Mesenteric fat pad (tissue), 1 donor: ENCODE measurements around the gene F2. TPM values are rescaled to one million over a fixed set of nuclear protein-coding genes. Genes with fewer than 3 reads are reported as not detected.
A peak's percentile ranks its signal among the peaks of the same experiment; 100 is the strongest.
"Not testable (repeated sequence)": the region's sequence is repeated elsewhere in the genome, so short reads cannot be mapped to it uniquely, and the experiment has no call there.

Experiments
- DNase-seq: peaks from one replicate; pipeline ENCODE4 v3.0.0-alpha.2; 2020; ENCODE audit warnings: low spot score
- total RNA-seq: library from RNA; stranded (reverse); fragmentation: NEBNext Ultra II Directional; extraction: Animal tissue kit (Norgen Biotek cat#: 25700); gene quantifications from one replicate; pipeline ENCODE4 v1.2.1, GENCODE V29; 2021
- donor health status: DM: yes; HTN: yes; CAD: no.

The F2 gene
- total RNA-seq, 1 donor from 2014 or later = not detected

DNA sequence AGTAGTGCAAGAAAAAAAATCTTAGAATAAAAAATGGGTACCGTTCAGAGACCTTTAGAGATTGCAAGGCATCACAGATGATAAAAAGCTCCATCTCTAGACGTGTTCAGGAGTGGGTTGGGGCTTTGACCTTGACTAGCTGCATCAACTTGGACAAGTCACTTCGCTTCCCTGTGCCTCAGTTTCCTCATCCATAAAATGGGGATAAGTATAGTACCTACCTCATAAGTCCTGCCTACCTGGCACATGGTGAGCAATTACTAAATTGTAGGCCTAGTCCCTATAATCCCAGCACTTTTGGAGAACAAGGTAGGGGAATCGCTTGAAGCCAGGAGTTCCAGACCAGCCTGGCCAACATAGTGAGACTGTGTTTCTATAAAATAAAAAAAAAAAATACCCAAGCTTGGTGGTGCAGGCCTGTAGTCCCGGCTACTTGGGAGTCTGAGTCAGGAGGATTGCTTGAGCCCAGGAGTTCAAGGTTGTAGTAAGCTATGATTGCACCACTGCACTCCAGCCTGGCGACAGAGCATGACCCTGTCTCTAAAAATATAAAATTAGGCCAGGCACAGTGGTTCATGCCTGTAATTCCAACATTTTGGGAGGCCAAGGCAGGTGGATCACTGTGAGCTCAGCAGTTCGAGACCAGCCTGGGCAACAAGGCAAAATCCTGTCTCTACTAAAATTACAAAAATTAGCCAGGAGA is 6.0 kb upstream of the F2 start:
- DNase-seq = no peak

DNA sequence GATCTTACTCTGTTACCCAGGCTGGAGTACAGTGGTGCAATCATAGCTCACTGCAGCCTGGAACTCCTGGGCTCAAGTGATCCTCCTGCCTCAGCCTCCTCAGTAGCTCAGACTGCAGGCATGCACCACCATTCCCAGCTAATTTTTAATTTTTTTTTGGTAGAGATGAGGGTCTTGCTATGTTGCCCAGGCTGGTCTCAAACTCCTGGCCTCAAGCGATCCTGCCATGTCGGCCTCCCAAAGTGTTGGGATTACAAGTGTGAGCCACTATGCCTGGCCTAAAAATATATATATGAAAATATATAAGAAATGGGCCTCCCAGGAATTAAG is 1.2 kb upstream of the F2 start:
- not testable (repeated sequence) for DNase-seq

DNA sequence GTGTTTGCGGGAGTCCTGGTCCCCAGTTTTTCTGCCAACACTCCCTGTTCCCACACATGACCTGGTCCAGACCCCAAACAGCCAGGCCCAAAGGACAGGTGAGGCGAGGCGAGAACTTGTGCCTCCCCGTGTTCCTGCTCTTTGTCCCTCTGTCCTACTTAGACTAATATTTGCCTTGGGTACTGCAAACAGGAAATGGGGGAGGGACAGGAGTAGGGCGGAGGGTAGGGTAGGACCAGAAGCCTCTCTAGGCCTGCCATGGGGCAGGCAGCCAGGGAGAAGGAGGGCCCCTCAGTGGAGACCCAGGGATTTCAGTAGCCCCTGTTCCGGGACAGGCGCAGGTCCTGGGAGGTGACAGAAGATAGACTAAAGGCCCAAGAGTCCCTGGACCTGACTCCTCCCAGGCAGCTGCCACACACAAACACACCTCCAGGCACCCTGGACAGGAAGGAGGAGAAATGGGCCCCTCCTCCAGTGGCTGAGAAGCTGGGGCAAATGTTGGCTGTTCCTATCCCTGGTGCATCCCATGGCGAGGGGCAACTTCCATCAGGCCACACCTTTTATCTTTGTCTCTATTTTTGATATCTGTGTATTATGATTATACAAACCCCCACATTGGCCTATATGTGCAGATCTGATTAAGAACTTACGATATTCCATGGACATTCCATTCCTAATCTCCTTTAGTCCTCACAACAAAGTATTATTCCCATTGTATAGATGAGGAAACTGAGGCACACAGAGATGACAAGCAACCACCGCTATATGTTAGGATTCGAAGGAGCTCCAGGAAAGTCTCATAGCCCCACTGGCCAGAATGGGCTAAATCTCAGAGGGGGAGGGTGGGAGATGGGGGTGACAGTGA is 626 bp upstream of the F2 start:
- DNase-seq = no peak

DNA sequence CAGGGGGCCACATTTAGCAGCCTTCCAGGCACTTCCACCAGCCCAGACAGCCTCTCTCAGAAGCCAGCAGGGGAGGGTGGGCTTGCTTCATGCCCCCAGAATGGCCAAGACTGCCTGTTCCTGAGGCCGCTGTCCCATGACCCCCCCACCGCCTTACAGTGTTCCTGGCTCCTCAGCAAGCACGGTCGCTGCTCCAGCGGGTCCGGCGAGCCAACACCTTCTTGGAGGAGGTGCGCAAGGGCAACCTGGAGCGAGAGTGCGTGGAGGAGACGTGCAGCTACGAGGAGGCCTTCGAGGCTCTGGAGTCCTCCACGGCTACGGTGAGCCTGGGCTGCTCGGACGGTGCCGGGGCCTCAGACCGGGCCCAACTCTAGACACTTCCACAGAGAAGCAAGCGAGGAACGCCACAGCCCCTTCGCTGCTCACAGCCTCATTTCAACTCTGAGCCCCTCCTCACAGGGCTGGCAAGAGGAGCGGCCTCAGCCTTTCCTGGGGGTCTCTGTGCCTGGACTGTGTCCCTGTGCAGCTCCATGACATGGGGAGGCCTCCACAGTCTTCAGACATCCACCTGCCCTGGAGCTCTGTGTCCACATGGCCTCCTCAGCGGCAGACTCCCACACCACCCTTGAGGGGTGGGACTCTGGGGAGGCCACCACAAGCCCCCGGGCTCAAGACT is 668 bp downstream of the F2 start:
- DNase-seq = no peak

DNA sequence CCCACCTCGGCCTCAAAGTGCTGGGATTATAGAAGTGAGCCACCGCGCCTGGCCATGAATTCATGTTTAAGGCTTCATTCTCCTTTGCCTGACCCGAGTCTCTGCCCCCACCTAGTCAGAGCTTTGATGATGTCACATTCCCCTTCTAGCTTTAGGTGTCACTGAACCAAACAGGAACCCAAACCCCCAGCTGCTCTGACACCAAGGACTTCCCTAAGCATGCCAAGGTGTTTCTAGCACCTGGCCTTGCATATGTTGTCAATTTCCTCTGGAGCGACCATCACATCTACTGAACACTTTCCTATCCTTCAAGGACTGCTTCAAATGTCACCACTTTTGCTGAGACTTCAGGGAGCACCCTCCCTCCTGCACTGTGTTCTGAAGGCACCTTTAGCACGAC is 2.3 kb downstream of the F2 start:
- DNase-seq = no peak

DNA sequence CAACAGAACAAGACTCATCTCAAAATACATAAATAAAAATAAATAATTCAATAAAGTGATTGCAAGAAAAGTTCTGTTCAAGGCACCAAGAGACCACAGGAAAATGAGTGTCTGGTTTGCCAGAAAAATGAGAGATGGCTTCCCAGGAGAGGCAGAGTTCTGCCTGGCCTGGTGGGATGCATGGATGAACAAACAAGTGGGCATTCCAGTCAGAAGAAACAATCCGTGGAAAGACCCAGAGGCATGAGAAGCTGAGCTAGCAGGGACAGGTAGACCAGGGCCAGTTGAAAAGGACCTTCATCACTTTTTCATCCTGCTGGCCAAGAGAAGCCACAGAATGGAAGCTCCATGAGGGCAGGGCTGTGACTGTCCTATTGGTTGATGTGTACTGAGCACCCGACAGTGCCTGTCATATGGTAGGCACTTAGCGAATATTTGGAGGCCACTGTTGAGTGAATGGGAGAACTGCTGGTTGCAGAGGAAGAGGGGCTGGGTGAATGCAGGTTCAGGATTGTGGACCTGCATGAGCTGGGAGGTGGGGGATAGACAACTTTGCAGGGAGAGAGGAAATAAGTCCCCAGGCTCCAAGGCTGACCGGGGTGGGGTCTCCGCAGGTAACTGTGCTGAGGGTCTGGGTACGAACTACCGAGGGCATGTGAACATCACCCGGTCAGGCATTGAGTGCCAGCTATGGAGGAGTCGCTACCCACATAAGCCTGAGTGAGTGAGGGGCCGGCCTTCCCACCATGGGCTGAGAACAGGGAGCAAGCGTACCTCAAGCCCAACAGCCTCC is 3.7 kb downstream of the F2 start:
- no peak for DNase-seq

DNA sequence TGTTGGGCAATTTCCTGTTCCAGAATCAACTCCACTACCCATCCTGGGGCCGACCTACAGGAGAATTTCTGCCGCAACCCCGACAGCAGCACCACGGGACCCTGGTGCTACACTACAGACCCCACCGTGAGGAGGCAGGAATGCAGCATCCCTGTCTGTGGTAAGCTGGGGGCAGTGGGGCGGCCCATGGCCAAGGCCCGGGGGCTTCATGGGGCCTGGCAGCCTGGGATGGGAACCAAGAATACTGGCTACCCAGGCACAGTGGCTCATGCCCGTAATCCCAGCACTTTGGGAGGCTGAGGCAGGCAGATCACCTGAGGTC is 4.3 kb downstream of the F2 start:
- no peak for DNase-seq

DNA sequence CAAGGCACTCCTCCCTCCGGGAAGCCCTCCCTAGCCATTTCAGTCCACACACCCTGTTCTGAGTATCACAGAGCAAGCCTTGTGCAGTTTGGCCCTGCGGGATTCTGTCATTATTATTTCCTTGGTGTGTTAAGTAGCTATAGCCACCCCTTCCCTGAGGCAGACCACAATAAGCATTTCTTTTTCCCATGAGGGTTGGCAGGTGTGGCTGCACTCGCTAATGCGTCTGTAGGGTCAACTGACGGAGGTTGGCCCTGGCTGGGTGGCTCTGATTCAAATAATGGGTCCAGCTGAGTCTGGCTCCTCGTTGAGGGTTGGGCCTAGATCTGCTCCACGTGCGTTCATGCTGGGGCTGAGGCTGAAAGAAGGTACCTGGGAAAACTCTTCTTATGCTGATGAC is 5.1 kb downstream of the F2 start:
- no peak for DNase-seq

DNA sequence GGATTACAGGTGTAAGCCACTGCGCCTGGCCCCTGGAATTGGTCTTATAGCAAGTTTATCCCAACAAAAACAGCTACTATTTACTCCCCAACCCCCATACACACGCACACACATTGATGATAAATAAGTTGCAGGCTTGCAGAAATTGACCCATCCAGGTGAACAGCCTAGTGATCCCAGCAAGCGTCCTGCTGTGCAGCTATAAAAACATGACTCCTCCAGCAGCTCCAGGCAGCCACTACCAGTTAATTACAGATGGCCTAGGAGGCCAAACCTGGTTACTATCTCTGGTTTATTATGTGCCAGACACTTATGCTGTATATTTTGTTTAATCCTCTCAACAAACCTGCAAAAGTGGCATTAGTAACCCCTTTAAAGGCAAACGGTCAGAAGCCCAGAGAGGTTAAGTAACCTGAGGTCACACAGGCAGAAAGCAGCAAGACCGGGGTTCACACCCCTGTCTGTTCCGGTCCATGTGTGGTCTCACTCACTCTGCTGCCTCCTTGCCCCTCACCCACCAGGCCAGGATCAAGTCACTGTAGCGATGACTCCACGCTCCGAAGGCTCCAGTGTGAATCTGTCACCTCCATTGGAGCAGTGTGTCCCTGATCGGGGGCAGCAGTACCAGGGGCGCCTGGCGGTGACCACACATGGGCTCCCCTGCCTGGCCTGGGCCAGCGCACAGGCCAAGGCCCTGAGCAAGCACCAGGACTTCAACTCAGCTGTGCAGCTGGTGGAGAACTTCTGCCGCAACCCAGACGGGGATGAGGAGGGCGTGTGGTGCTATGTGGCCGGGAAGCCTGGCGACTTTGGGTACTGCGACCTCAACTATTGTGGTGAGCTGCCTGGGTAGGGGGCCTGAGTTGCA is 6.6 kb downstream of the F2 start:
- DNase-seq = no peak

DNA sequence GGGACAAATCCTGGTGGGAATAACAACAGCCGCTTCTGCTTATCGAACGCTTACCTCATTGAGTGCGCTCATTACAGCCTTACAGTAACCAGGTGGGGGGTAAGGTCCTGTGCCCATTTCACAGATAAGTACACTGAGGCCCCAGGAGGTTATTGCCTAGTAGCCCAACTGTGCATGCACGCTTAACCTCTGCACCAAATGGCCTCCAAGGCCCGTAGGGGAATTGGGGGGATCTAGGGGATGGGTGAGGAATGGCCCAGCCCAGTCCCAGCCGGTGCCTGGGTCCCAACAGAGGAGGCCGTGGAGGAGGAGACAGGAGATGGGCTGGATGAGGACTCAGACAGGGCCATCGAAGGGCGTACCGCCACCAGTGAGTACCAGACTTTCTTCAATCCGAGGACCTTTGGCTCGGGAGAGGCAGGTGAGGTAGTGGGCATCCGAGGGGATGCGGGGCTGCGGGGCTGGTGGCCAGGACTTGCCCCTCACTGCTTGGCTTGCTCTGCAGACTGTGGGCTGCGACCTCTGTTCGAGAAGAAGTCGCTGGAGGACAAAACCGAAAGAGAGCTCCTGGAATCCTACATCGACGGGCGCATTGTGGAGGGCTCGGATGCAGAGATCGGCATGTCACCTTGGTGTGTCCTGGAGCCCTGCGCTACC is 7.3 kb downstream of the F2 start:
- DNase-seq = no peak

DNA sequence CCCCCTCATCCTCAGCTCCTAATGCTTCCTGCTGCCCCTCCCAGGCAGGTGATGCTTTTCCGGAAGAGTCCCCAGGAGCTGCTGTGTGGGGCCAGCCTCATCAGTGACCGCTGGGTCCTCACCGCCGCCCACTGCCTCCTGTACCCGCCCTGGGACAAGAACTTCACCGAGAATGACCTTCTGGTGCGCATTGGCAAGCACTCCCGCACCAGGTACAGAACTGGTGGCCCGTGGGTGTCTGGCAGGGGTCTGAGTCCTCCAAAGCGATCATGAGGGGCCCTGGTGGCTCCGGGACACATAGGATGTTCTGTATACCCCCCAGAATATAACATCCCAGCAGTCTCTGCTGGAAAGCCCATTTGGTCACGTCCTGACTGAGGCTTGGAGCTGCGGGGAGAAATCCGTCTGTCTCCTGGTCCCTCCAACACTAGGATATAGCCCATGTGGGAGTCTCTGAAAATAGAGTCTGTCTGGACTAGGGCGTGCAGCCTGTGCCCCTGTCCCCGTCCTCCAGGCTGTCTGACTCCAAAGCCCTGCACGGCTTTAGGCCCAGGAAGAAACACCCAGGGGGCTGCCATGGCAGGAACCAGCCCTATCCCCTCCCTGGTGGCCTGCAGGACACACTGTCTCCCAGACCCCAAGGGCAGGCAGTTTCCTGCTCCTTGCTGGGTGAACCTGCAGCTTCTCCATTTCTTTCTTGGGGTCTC is 9.1 kb downstream of the F2 start:
- no peak for DNase-seq

DNA sequence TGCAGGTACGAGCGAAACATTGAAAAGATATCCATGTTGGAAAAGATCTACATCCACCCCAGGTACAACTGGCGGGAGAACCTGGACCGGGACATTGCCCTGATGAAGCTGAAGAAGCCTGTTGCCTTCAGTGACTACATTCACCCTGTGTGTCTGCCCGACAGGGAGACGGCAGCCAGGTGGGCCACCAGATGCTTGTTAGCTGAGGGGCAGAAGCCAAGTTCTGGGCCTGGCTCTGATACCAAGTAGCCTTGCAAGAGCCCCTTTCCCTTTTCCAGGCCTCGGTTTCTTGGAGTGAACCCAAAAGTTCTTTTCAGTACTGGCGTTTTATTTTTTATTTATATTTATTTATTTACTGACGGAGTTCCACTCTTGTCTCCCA is 9.6 kb downstream of the F2 start:
- DNase-seq = no peak

DNA sequence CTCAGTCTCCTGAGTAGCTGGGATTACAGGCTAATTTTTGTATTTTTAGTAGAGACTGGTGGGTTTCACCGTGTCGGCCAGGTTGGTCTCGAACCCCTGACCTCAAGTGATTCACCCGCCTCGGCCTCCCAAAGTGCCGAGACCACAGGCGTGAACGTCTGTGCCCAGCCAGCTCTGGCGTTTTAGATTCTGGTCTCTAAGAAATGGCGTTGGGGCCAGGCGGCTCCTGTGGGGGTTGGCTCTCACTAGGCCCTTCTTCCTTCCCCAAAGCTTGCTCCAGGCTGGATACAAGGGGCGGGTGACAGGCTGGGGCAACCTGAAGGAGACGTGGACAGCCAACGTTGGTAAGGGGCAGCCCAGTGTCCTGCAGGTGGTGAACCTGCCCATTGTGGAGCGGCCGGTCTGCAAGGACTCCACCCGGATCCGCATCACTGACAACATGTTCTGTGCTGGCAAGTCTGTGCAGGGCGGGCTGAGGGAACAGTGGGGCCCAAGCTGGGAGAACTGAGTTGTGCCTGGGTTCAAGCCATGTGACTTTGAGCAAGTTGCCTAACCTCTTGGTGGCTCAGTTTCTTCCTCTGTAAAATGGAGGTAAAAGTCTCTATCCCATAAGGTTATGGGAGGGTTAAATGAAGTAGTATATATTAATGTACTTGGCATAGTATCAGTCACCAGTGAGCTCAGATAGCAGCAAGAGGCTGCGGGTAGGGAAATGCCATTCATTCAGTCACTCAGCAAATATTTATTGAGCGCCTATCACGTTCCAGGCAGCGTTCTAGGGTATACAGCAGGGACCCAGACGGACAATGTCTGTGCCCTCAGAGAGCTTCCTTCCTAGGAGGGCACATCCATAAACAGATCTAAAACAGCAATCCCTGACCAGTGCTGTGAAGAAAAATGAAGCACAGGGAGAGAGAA is 10.4 kb downstream of the F2 start:
- no peak for DNase-seq

DNA sequence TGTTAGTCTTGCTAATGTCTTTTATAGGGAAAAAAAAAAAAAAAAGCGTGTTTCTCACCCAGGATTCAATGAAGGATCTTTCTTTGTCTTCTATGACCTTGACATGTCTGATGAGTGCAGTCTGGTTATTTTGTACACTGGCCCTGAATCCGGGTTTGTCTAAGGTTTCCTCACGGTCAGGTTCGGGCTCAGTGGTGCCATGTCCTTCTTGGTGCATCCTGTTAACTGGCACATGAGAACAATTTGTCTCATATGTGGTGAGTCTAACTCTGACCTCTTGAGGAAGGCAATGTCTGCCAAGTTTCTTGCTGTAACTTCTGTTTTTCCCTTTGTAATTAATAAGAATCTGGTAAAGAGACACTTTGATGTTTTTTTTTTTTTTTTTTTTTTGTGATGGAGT is 12.5 kb downstream of the F2 start:
- no peak for DNase-seq

DNA sequence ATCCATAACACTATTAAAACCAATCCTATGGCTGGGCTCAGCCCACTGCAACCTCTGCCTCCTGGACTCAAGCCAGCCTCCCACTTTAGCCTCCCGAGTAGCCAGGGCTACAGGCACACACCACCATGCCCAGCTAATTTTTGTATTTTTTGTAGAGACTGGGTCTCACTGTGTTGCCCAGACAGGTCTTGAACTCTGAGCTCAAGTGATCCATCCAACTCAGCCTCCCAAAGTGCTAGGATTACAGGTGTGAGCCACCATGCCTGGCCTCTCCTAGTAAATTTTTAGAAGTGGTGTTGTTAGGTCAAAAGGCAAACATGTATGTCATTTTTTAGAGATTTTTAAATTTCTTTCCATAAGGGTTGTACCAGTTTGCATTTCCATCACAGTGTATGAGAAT is 14.2 kb downstream of the F2 start:
- DNase-seq = no peak

DNA sequence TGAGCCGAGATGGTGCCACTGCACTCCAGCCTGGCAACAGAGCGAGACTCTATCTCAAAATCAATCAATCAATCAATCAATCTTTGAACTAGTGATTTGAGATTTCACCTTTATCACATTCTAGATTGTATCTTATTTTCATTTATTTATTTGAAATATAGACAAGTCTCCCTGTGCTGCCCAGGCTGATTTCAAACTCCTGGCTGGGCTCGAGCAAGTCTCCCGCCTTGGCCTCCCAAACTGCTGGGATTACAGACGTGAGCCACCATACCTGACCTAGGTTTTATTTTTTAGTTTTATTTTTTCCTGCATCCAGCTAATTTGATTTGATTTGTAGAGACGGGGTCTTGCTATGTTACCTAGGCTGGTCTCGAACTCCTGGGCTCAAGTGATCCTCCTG is 17.1 kb downstream of the F2 start:
- no peak for DNase-seq

DNA sequence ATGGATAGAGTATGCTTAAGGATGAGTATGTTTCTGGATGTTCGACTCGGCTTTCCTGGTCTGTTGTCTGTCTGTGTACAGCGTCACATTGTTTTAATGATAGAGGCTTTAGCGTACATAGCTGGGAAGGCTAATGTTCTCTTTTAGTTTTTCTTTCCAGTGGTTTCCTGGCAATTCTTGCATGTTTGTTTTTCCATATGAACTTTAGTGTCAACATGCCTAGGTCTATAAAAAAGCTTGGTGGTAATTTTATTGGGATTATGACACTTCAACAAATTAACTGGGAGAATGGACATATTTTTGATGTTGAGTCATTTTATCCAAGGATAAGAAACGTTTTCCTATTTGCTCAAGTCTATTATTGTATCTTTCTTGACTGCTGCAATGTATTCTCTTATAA is 17.6 kb downstream of the F2 start:
- DNase-seq = no peak

DNA sequence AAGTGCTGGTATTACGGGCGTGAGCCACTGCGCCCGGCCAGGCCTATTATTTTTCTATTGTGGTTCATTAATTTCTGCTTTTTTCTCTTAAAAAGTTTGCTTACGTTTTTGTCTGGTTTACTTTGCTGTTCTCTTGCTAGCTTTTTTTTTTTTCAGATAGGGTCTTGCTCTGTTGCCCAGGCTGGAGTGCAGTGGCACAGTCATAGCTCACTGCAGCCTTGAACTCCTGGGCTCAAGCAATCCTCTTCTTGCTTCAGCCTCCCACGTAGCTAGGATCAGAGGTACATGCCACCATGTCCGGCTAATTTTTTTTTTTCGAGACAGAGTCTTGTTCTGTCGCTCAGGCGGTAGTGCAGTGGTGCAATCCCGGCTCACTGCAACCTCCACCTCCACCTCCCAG is 18.7 kb downstream of the F2 start:
- peak; percentile 12 for DNase-seq

DNA sequence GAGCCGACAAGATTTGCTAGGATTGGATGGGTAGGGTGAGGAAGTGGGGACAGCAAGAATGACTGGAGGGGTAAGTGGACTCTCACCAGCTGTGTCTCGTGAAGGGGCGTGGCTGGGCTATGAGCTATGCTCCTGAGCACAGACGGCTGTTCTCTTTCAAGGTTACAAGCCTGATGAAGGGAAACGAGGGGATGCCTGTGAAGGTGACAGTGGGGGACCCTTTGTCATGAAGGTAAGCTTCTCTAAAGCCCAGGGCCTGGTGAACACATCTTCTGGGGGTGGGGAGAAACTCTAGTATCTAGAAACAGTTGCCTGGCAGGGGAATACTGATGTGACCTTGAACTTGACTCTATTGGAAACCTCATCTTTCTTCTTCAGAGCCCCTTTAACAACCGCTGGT is 19.9 kb downstream of the F2 start:
- peak; percentile 43 for DNase-seq
